Panc1 (cell line): ENCODE measurements around the gene RBM23. TPM values are rescaled to one million over a fixed set of nuclear protein-coding genes. Genes with fewer than 3 reads are reported as not detected.

Source experiments
- ATAC-seq: fragments of 200-7000 bp; cut with Tn5 transposase; 2 replicates; pipeline ENCODE4 v1.9.1; 2020; ENCODE audit warnings: mild to moderate bottlenecking, moderate library complexity
- BruUV-seq: library from RNA; stranded (reverse); fragments of 400-500 nt; replicated peaks from 2 replicates; lab custom pipeline; 2021; lab: Mats Ljungman, UMichigan
- CTCF ChIA-PET: fragments of 300-600 bp; sonication (Branson Sonifier 250); formaldehyde crosslinking; loops from one replicate; lab custom pipeline; 2022; ENCODE audit warnings: antibody characterized with exemption; lab: Charles Lee
- POLR2A ChIA-PET: fragments of 300-600 bp; sonication (Branson Sonifier 250); formaldehyde crosslinking; loops from one replicate; lab custom pipeline; 2022; ENCODE audit warnings: antibody characterized with exemption; lab: Charles Lee
- DNase-seq: peaks from one replicate; pipeline ENCODE4 v3.0.0-alpha.2; 2010; ENCODE audit warnings: low read depth, low spot score
- H3K27ac ChIP-seq: 2 replicates; pipeline ENCODE4 v1.5.1; 2011; ENCODE audit warnings: mild to moderate bottlenecking, low read length, inconsistent platforms
- H3K27me3 ChIP-seq: fragments of 200-500 bp; sonication (Bioruptor generic); 2 replicates; pipeline ENCODE4 v1.6.0; 2014; ENCODE audit warnings: low read length, inconsistent platforms; ENCODE audit not compliant: control insufficient read depth, insufficient read depth
- H3K36me3 ChIP-seq: fragments of 200-500 bp; sonication (Bioruptor generic); 2 replicates; pipeline ENCODE4 v1.5.1; 2014; ENCODE audit warnings: inconsistent platforms, mild to moderate bottlenecking, low read length, moderate library complexity; ENCODE audit not compliant: control insufficient read depth, insufficient read depth
- H3K4me1 ChIP-seq: 2 replicates; pipeline ENCODE4 v1.5.1; 2011; ENCODE audit warnings: inconsistent platforms, mild to moderate bottlenecking, low read length, moderate library complexity; ENCODE audit not compliant: control insufficient read depth, insufficient read depth
- H3K4me3 ChIP-seq, 2 experiments: 2 replicates each; pipeline ENCODE4 v1.5.1; 2011 to 2012; ENCODE audit warnings: low read depth in 2 of 2, low read length in 2 of 2, mild to moderate bottlenecking in 2 of 2, inconsistent platforms in 1 of 2, moderate library complexity in 1 of 2
- H3K9me3 ChIP-seq: fragments of 200-500 bp; sonication (Bioruptor generic); 2 replicates; pipeline ENCODE4 v1.5.1; 2014; ENCODE audit warnings: low read depth, mild to moderate bottlenecking, inconsistent platforms, low read length, moderate library complexity; ENCODE audit not compliant: control insufficient read depth, insufficient read depth
- POLR2AphosphoS5 ChIP-seq: IDR thresholded peaks from 2 replicates; pipeline ENCODE4 v1.6.1; 2012; ENCODE audit warnings: mild to moderate bottlenecking, low read depth, low read length, moderate library complexity
- SIN3A ChIP-seq: IDR thresholded peaks from 2 replicates; pipeline ENCODE4 v1.6.1; 2012; ENCODE audit warnings: low read depth, mild to moderate bottlenecking, low read length, moderate library complexity, borderline replicate concordance; ENCODE audit not compliant: insufficient read depth
- TCF7L2 ChIP-seq: IDR thresholded peaks from 2 replicates; pipeline ENCODE4 v1.6.1; 2011; ENCODE audit warnings: mild to moderate bottlenecking, low read depth, low read length, inconsistent platforms
- in situ Hi-C: cut with HindIII; loops from 2 replicates; pipeline ENCODE4 v1.10.0; 2016; ENCODE audit warnings: low sequenced_read_pairs, low pct_unique_long_range_greater_than_20kb
- intact Hi-C: fragments of 100-400 bp; cut with micrococcal nuclease; formaldehyde crosslinking; loops from one replicate; pipeline ENCODE4 v1.10.0; 2022; ENCODE audit not compliant: unreplicated experiment
- total RNA-seq: library from RNA; stranded (reverse); gene quantifications from one replicate; pipeline ENCODE4 v1.2.1, GENCODE V29; 2021; ENCODE audit not compliant: unreplicated experiment
- TF ChIP-seq, protein P1 (sequence below), 2 experiments: IDR thresholded peaks; 2 replicates each; pipeline ENCODE4 v1.6.1; 2011 to 2012; ENCODE audit warnings: low read depth in 2 of 2, control low read depth in 1 of 2, low read length in 1 of 2, mild to moderate bottlenecking in 1 of 2, moderate library complexity in 1 of 2; ENCODE audit not compliant: insufficient read depth in 1 of 2
- TF ChIP-seq, protein P2 (sequence below): fragments of 450-650 bp; IDR thresholded peaks from 2 replicates; pipeline ENCODE4 v1.5.1; 2017; ENCODE audit warnings: mild to moderate bottlenecking

The RBM23 gene
- total RNA-seq, 1 experiment from 2014 or later, result 47.2 TPM

DNA sequence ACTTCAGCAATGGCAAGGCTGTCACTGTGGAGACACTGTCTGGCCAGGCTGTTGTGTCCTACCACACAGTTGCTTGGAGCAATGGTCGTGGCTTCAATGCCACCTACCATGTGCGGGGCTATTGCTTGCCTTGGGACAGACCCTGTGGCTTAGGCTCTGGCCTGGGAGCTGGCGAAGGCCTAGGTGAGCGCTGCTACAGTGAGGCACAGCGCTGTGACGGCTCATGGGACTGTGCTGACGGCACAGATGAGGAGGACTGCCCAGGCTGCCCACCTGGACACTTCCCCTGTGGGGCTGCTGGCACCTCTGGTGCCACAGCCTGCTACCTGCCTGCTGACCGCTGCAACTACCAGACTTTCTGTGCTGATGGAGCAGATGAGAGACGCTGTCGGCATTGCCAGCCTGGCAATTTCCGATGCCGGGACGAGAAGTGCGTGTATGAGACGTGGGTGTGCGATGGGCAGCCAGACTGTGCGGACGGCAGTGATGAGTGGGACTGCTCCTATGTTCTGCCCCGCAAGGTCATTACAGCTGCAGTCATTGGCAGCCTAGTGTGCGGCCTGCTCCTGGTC, 43.1 kb downstream of the RBM23 start:
- Histone ChIP-seq H3K4me1 (peaks cover 2% of the 10 kb centered on the region; the same call in 1 of the 2 replicates), H3K4me3 (no peak overlapping the region), H3K9me3 (no peaks in the 10 kb centered on the region), H3K27me3 (no peaks in the 10 kb centered on the region), H3K27ac (no peak overlapping the region), H3K36me3 (no peaks in the 10 kb centered on the region; the same call in none of the 2 replicates)
- ChIA-PET POLR2A (no interaction called here), CTCF (no interaction called here)
- BruUV-seq, result no TSS peak
- ATAC-seq (no peak), DNase-seq (no peak)
- intact Hi-C loops (no loop called here), in situ Hi-C loops (no loop called here)
- TF ChIP-seq SIN3A (no peak), TCF7L2 (no peak), POLR2AphosphoS5 (no peak)
- TF ChIP-seq, protein P1, sequence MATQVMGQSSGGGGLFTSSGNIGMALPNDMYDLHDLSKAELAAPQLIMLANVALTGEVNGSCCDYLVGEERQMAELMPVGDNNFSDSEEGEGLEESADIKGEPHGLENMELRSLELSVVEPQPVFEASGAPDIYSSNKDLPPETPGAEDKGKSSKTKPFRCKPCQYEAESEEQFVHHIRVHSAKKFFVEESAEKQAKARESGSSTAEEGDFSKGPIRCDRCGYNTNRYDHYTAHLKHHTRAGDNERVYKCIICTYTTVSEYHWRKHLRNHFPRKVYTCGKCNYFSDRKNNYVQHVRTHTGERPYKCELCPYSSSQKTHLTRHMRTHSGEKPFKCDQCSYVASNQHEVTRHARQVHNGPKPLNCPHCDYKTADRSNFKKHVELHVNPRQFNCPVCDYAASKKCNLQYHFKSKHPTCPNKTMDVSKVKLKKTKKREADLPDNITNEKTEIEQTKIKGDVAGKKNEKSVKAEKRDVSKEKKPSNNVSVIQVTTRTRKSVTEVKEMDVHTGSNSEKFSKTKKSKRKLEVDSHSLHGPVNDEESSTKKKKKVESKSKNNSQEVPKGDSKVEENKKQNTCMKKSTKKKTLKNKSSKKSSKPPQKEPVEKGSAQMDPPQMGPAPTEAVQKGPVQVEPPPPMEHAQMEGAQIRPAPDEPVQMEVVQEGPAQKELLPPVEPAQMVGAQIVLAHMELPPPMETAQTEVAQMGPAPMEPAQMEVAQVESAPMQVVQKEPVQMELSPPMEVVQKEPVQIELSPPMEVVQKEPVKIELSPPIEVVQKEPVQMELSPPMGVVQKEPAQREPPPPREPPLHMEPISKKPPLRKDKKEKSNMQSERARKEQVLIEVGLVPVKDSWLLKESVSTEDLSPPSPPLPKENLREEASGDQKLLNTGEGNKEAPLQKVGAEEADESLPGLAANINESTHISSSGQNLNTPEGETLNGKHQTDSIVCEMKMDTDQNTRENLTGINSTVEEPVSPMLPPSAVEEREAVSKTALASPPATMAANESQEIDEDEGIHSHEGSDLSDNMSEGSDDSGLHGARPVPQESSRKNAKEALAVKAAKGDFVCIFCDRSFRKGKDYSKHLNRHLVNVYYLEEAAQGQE (IDR thresholded peaks at IDR 0.05; ENCODE audit: insufficient read depth in 1 of 2, low read depth in 2 of 2, low read length in 1 of 2), result no peak
- TF ChIP-seq, protein P2, sequence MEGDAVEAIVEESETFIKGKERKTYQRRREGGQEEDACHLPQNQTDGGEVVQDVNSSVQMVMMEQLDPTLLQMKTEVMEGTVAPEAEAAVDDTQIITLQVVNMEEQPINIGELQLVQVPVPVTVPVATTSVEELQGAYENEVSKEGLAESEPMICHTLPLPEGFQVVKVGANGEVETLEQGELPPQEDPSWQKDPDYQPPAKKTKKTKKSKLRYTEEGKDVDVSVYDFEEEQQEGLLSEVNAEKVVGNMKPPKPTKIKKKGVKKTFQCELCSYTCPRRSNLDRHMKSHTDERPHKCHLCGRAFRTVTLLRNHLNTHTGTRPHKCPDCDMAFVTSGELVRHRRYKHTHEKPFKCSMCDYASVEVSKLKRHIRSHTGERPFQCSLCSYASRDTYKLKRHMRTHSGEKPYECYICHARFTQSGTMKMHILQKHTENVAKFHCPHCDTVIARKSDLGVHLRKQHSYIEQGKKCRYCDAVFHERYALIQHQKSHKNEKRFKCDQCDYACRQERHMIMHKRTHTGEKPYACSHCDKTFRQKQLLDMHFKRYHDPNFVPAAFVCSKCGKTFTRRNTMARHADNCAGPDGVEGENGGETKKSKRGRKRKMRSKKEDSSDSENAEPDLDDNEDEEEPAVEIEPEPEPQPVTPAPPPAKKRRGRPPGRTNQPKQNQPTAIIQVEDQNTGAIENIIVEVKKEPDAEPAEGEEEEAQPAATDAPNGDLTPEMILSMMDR, result no peak

DNA sequence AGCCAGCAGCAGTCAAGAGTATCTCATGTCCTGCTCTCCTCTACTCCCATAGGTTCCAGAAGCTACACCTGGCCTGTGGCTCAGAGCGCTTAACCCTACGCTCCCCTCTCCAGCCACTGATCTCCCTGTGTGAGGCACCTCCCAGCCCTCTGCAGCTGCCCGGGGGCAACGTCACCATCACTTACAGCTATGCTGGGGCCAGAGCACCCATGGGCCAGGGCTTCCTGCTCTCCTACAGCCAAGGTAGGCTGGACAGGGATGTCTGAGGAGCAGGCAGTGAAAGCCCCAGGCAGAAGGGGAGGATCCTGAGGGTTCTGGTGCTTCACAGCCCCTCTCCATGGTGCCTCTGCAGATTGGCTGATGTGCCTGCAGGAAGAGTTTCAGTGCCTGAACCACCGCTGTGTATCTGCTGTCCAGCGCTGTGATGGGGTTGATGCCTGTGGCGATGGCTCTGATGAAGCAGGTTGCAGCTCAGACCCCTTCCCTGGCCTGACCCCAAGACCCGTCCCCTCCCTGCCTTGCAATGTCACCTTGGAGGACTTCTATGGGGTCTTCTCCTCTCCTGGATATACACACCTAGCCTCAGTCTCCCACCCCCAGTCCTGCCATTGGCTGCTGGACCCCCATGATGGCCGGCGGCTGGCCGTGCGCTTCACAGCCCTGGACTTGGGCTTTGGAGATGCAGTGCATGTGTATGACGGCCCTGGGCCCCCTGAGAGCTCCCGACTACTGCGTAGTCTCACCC, 43.8 kb downstream of the RBM23 start:
- TF ChIP-seq POLR2AphosphoS5 (no peak), SIN3A (no peak), TCF7L2 (no peak)
- TF ChIP-seq, protein P1 (IDR thresholded peaks at IDR 0.05; ENCODE audit: insufficient read depth in 1 of 2, low read depth in 2 of 2, low read length in 1 of 2), result no peak
- TF ChIP-seq, protein P2, result no peak
- no TSS peak for BruUV-seq
- POLR2A ChIA-PET, result no interaction called here
- Histone ChIP-seq H3K27ac (no peak overlapping the region), H3K9me3 (no peaks in the 10 kb centered on the region), H3K4me1 (peaks cover 8% of the 10 kb centered on the region; the same call in 1 of the 2 replicates), H3K36me3 (no peaks in the 10 kb centered on the region; the same call in none of the 2 replicates), H3K4me3 (no peak overlapping the region), H3K27me3 (no peaks in the 10 kb centered on the region)
- intact Hi-C loops (no loop called here), in situ Hi-C loops (no loop called here)
- DNase-seq (no peak), ATAC-seq (no peak)
- CTCF ChIA-PET, result no interaction called here
